IMR-90 (cell line): ENCODE data around the gene CCDC17. TPM values are rescaled to one million over a fixed set of nuclear protein-coding genes. Genes with fewer than 3 reads are reported as not detected.

Source experiments
- ATAC-seq: fragments of 200-7000 bp; cut with Tn5 transposase; 2 replicates; pipeline ENCODE4 v1.9.1; 2020; ENCODE audit warnings: low read depth, mild to moderate bottlenecking, moderate library complexity
- BruUV-seq: library from RNA; stranded (reverse); fragments of 400-500 nt; replicated peaks from 2 replicates; lab custom pipeline; 2021; lab: Mats Ljungman, UMichigan
- CTCF ChIA-PET: fragments of 300-600 bp; formaldehyde crosslinking; extraction: SDS; loops from one replicate; lab custom pipeline; 2021; ENCODE audit warnings: antibody characterized with exemption; lab: Yijun Ruan, JAX
- POLR2A ChIA-PET: fragments of 300-600 bp; sonication (Branson Sonifier 250); formaldehyde crosslinking; loops from one replicate; lab custom pipeline; 2022; ENCODE audit warnings: antibody characterized with exemption; ENCODE audit not compliant: unreplicated experiment; lab: Charles Lee
- DNase-seq: peaks from one replicate; pipeline ENCODE4 v3.0.0; 2013
- H2AFZ ChIP-seq: replicated peaks from 2 replicates; pipeline ENCODE3; 2013; ENCODE audit warnings: low read length, mild to moderate bottlenecking; ENCODE audit not compliant: poor library complexity
- H2AK5ac ChIP-seq: 2 replicates; pipeline ENCODE4 v1.6.1; 2013; ENCODE audit warnings: low read depth, low read length, inconsistent platforms
- H2AK9ac ChIP-seq: replicated peaks from 2 replicates; pipeline ENCODE3; 2013; ENCODE audit warnings: mild to moderate bottlenecking, low read depth, low read length, moderate library complexity; ENCODE audit not compliant: poor library complexity
- H2BK120ac ChIP-seq: 2 replicates; pipeline ENCODE4 v1.6.1; 2013; ENCODE audit warnings: low read depth, low read length, inconsistent platforms
- H2BK15ac ChIP-seq: 3 replicates; pipeline ENCODE4 v1.6.1; 2013; ENCODE audit warnings: low read depth, low read length, inconsistent platforms
- H2BK20ac ChIP-seq: 2 replicates; pipeline ENCODE4 v1.6.1; 2013; ENCODE audit warnings: low read depth, mild to moderate bottlenecking, inconsistent platforms, low read length, moderate library complexity
- H2BK5ac ChIP-seq: 2 replicates; pipeline ENCODE4 v1.6.1; 2013; ENCODE audit warnings: mild to moderate bottlenecking, low read depth, low read length, inconsistent platforms; ENCODE audit not compliant: poor library complexity, severe bottlenecking
- H3K14ac ChIP-seq: replicated peaks from 2 replicates; pipeline ENCODE4 v1.6.1; 2013; ENCODE audit warnings: low read depth, low read length, inconsistent platforms
- H3K18ac ChIP-seq: 2 replicates; pipeline ENCODE4 v1.6.1; 2013; ENCODE audit warnings: low read depth, low read length, control low read depth
- H3K23ac ChIP-seq: 2 replicates; pipeline ENCODE4 v1.6.1; 2013; ENCODE audit warnings: low read depth, low read length, inconsistent platforms
- H3K27ac ChIP-seq: 2 replicates; pipeline ENCODE4 v1.5.1; 2013; ENCODE audit warnings: mild to moderate bottlenecking, control low read depth, low read length; ENCODE audit not compliant: insufficient read depth
- H3K27me3 ChIP-seq: 2 replicates; pipeline ENCODE4 v1.6.1; 2013; ENCODE audit warnings: low read length; ENCODE audit not compliant: control insufficient read depth, insufficient read depth
- H3K36me3 ChIP-seq: 2 replicates; pipeline ENCODE4 v1.6.1; 2013; ENCODE audit warnings: low read length, mixed read lengths; ENCODE audit not compliant: control insufficient read depth, insufficient read depth
- H3K4ac ChIP-seq: 2 replicates; pipeline ENCODE4 v1.6.1; 2013; ENCODE audit warnings: low read depth, low read length, inconsistent platforms
- H3K4me1 ChIP-seq: 2 replicates; pipeline ENCODE4 v1.6.1; 2013; ENCODE audit warnings: low read length, mixed read lengths; ENCODE audit not compliant: control insufficient read depth, insufficient read depth
- H3K4me2 ChIP-seq: 2 replicates; pipeline ENCODE4 v1.6.1; 2013; ENCODE audit warnings: low read depth, mild to moderate bottlenecking, control low read depth, low read length, moderate library complexity
- H3K4me3 ChIP-seq: 2 replicates; pipeline ENCODE4 v1.5.1; 2013; ENCODE audit warnings: low read depth, mild to moderate bottlenecking, control low read depth, low read length, moderate library complexity; ENCODE audit not compliant: insufficient read depth
- H3K56ac ChIP-seq: 2 replicates; pipeline ENCODE4 v1.6.1; 2013; ENCODE audit warnings: low read length, inconsistent platforms; ENCODE audit not compliant: insufficient read depth; ENCODE audit errors: extremely low read depth
- H3K79me1 ChIP-seq, 2 experiments: 2 replicates each; pipeline ENCODE4 v1.6.1; 2013; ENCODE audit warnings: low read length in 2 of 2, inconsistent platforms in 1 of 2, low read depth in 1 of 2
- H3K9ac ChIP-seq: 2 replicates; pipeline ENCODE4 v1.6.1; 2013; ENCODE audit warnings: low read depth, low read length, control low read depth
- H3K9me1 ChIP-seq: 2 replicates; pipeline ENCODE4 v1.6.1; 2013; ENCODE audit warnings: low read length, inconsistent platforms; ENCODE audit not compliant: insufficient read depth
- H3K9me3 ChIP-seq: 2 replicates; pipeline ENCODE4 v1.6.1; 2013; ENCODE audit warnings: low read length; ENCODE audit not compliant: control insufficient read depth, insufficient read depth
- H4K20me1 ChIP-seq: 2 replicates; pipeline ENCODE4 v1.6.1; 2013; ENCODE audit warnings: low read length, inconsistent platforms; ENCODE audit not compliant: insufficient read depth
- H4K5ac ChIP-seq: 2 replicates; pipeline ENCODE4 v1.6.1; 2013; ENCODE audit warnings: mild to moderate bottlenecking, low read depth, low read length, control low read depth
- H4K8ac ChIP-seq, 2 experiments: 2 replicates each; pipeline ENCODE4 v1.6.1; 2013; ENCODE audit warnings: low read depth in 2 of 2, low read length in 2 of 2, control low read depth in 1 of 2, inconsistent platforms in 1 of 2
- H4K91ac ChIP-seq: 2 replicates; pipeline ENCODE4 v1.6.1; 2013; ENCODE audit warnings: low read depth, low read length, inconsistent platforms; ENCODE audit not compliant: insufficient read depth
- CHD1 ChIP-seq: IDR thresholded peaks from 2 replicates; pipeline ENCODE4 v1.6.1; 2012; ENCODE audit warnings: low read depth, low read length, improper control_type of control experiment
- ELK1 ChIP-seq: fragments of 150-350 bp; IDR thresholded peaks from 2 replicates; pipeline ENCODE4 v1.6.1; 2016; ENCODE audit warnings: low read depth, mild to moderate bottlenecking, low read length, moderate library complexity, borderline replicate concordance
- FOS ChIP-seq: fragments of 150-350 bp; IDR thresholded peaks from 2 replicates; pipeline ENCODE4 v1.6.1; 2016; ENCODE audit warnings: low read depth, low read length
- MAFK ChIP-seq: IDR thresholded peaks from 2 replicates; pipeline ENCODE4 v1.6.1; 2012; ENCODE audit warnings: low read depth, low read length, improper control_type of control experiment
- MXI1 ChIP-seq: IDR thresholded peaks from 2 replicates; pipeline ENCODE4 v1.6.1; 2012; ENCODE audit warnings: low read depth, mild to moderate bottlenecking, low read length, moderate library complexity, borderline replicate concordance
- NFE2L2 ChIP-seq: fragments of 150-350 bp; IDR thresholded peaks from 2 replicates; pipeline ENCODE4 v1.6.1; 2016; ENCODE audit warnings: low read depth, mild to moderate bottlenecking, low read length
- POLR2A ChIP-seq: IDR thresholded peaks from 2 replicates; pipeline ENCODE4 v1.6.1; 2012; ENCODE audit warnings: mild to moderate bottlenecking, low read depth, low read length
- whole genome bisulfite sequencing, 2 experiments: methylation state at CpG; one replicate each; pipeline versions ENCODE4 v1.1.5 to v1.1.7; 2013; ENCODE audit warnings: missing lambda C conversion rate in 2 of 2; ENCODE audit not compliant: insufficient read length in 1 of 2; ENCODE audit errors: extremely low coverage in 2 of 2; 5-methylcytosine and 5-hydroxymethylcytosine counted together
- dilution Hi-C: fragments of 300-500 bp; cut with HindIII; formaldehyde crosslinking; loops from one replicate; pipeline ENCODE4 v1.14.3; 2018; ENCODE audit warnings: low sequenced_read_pairs; ENCODE audit not compliant: unreplicated experiment
- in situ Hi-C: fragments of 300-500 bp; cut with MboI; formaldehyde crosslinking; loops from 3 replicates; pipeline ENCODE4 v1.14.3; 2019; ENCODE audit warnings: low sequenced_read_pairs, inconsistent platforms, mixed read lengths
- intact Hi-C: fragments of 100-400 bp; cut with micrococcal nuclease; formaldehyde crosslinking; loops from 2 replicates; pipeline ENCODE4 v1.10.0; 2022
- polyA plus RNA-seq, 3 experiments: library from polyadenylated mRNA; depleted of rRNA; stranded (reverse); fragments of >200 nt; gene quantifications; 2 replicates each; pipeline ENCODE4 v1.2.3, GENCODE V29; 2012; ENCODE audit warnings: low replicate concordance in 1 of 3
- total RNA-seq: library from RNA; depleted of rRNA; stranded (reverse); fragments of >200 nt; gene quantifications from 2 replicates; pipeline ENCODE4 v1.2.3, GENCODE V29; 2012

CCDC17 gene
- total and polyA plus RNA-seq, 2 of the 4 experiments (the other 2 are of a cell fraction) = 0.18 to 0.26 TPM

- Histone ChIP-seq H3K9ac (no peak overlapping the region), H4K5ac (no peak overlapping the region), H2BK5ac (no peak overlapping the region), H3K4me1 (no peaks in the 10 kb centered on the region; the same call in 1 of the 2 replicates), H3K4me2 (no peak overlapping the region), H4K8ac (no peak overlapping the region), H3K23ac (no peak overlapping the region), H3K9me3 (no peaks in the 10 kb centered on the region), H3K36me3 (peaks cover 37% of the 10 kb centered on the region), H3K79me1 (peaks cover 0 to 9% of the 10 kb centered on the region in 2 experiments; a peak in 1 of 4 replicates), H2BK20ac (no peak overlapping the region), H3K18ac (no peak overlapping the region), H3K27me3 (no peaks in the 10 kb centered on the region), H3K4me3 (no peak overlapping the region), H3K14ac (no peak overlapping the region), H4K20me1 (peaks cover 5% of the 10 kb centered on the region; the same call in 1 of the 2 replicates), H3K56ac (no peak overlapping the region), H3K27ac (no peak overlapping the region), H3K9me1 (peaks cover 6% of the 10 kb centered on the region; the same call in 1 of the 2 replicates), H2AFZ (no peak overlapping the region), H3K4ac (no peak overlapping the region), H4K91ac (no peak overlapping the region), H2AK5ac (no peak overlapping the region), H2AK9ac (no peak overlapping the region), H2BK15ac (no peak overlapping the region), H2BK120ac (no peak overlapping the region)
- ChIA-PET POLR2A (no interaction called here), CTCF (no interaction called here)
- ATAC-seq (no peak), DNase-seq (no peak)
- no TSS peak for BruUV-seq
- 90% methylated on average over 2 of the region's 17 CpGs; no CpG with 5 or more reads in 1 of the 2 experiments for WGBS, 2 experiments
- TF ChIP-seq ELK1 = no peak
- TF ChIP-seq MAFK = no peak
- no peak for TF ChIP-seq POLR2A
- TF ChIP-seq CHD1 = no peak
- TF ChIP-seq MXI1 = no peak
- TF ChIP-seq FOS = no peak
- TF ChIP-seq NFE2L2 = no peak
- intact Hi-C loops (no loop called here), in situ Hi-C loops (no loop called here), dilution Hi-C loops (no loop called here)
Measured at GRCh38 chr1:45620588-45621500, 3.0 kb downstream of the CCDC17 start.
